ENCODE data around the gene TNNI3K.
A peak's percentile ranks its signal among the peaks of the same experiment; 100 is the strongest.

Gene TNNI3K

GRCh38 chr1:74453277-74453676, 218.1 kb downstream of the TNNI3K start:
- no peak for DNase-seq

GRCh38 chr1:74455390-74455789, 220.2 kb downstream of the TNNI3K start:
- no peak for DNase-seq

DNA sequence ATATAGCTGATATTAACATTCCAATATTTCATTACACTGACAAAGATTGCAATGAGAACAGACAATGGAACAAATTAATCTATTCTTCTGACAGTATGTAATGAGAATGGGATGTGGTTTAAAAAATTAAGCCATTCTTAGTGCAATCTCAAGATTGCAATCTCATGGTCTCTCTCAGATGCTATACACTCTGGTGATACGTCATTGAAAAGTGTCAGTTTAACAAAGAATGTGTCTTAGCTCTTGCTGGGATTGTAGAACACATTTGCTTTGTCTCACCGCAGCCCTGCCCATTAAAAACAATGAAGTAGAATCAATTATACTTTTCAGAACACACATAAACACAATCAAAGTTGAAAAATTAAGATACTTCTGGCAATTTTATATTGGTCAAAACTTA, 222.1 kb downstream of the TNNI3K start:
- no peak for DNase-seq

DNA sequence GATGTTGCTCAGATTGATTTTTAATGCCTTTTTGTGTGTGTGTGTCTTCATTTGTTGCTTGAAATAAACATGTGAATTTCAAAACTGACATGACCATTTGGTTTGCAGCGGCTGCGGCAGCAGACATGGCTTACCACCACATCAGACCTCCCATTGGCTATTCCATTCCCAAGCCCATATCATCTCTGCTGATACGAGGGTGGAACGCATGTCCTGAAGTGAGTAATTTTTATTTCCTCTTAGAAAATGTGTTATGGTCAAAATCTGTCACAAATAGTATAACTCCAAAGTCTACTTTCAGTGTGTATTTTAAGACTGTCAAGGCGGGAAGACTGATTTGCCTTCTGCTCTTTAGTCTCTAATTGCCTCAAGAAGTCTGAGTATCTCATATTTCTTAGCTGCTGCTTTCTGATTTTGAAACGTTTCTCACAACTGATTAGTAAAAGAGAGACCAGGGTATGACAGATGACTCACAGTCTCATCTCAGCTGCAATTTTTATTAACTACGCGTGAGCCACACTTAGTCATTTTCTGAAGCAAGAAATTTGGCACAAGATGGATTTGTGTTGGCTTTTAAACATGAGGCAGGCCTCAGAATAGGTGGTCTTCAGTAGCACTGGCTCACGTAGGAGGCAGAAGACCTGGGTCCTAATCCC, 228.3 kb downstream of the TNNI3K start:
- DNase-seq = no peak

DNA sequence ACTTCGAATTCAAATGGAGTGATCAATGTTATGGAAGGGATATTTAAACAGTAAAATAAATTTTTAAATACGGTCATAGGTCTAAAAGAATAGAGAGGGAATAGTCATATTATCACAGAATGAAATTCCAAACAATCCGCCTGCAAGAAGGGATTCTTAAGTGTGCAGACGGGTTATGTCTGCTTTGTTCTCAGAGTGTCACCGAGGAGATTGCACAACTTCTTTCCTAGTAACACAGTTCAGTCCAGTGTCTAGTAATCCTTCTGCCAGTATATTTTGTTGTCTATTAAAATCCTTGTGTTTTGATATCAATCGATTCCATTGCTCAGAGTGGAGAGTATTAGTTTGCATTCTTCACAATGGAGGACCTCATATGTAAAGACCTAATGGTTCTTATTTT, 228.8 kb downstream of the TNNI3K start:
- DNase-seq = no peak

DNA sequence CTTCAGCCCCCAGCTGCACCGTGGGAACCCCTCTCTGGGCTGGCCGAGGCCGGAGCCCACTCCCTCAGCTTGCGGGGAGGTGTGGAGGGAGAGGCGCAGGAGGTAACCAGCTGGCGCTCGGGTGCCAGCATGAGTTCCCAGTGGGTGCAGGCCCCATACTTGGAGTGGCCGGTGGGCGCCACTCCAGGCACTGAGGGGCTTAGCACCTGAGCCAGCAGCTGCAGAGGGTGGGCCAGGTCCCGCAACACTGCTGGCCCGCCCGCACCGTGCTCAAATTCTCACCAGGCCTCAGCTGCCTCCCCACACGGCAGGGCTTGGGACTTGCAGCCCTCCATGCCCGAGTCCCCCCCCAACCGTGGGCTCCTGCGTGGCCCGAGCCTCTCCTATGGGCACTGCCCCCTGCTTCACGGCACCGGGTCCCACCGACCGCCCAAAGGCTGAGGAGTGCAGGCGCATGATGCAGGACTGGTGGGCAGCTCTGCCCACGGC, 230.1 kb downstream of the TNNI3K start:
- no peak for DNase-seq

- no peak for DNase-seq
Measured at GRCh38 chr1:74467786-74468377, 232.7 kb downstream of the TNNI3K start.

- DNase-seq = peak; percentile 88
Measured at GRCh38 chr1:74468982-74469603, 233.9 kb downstream of the TNNI3K start.

GRCh38 chr1:74470251-74470650, 235.1 kb downstream of the TNNI3K start:
- DNase-seq = no peak

DNA sequence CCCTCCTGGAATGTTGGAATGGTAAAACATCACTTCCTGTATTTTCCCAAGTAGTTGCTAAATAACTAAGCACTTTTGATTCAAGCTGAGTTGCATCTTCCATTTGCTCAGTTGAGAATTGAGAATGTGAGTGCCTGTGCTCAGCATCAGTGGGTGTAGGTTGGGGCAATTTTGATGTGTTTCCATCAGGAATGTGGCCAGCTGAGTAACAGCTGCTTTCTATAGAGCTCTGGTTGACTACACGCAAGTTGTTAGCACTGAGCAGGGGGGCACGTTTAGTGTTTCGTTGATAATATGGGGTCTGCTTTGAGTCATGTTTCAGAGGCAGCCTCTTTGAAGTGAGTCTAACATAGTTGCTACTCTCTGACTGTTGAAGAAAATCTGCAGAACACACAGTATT, 235.7 kb downstream of the TNNI3K start:
- peak; percentile 21 for DNase-seq

DNA sequence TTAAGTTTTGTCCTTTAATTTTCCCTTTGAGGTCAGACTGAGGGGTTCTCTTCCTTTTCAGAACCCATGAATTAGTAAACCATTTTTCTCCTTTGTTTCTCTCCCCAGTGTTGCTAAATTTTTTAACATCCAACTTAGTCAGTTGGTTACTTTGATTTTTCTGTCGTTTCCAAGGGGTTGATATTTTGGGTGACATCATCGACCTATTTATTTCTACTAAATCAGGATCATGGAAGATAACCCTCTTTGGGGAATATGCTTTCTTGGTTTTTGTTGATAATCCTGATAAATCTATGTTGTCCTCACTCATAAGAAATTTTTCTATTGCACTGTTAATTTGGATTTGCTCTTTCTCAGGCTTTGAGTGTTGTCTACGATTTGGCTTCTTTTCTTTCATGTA, 236.3 kb downstream of the TNNI3K start:
- DNase-seq = no peak

DNA sequence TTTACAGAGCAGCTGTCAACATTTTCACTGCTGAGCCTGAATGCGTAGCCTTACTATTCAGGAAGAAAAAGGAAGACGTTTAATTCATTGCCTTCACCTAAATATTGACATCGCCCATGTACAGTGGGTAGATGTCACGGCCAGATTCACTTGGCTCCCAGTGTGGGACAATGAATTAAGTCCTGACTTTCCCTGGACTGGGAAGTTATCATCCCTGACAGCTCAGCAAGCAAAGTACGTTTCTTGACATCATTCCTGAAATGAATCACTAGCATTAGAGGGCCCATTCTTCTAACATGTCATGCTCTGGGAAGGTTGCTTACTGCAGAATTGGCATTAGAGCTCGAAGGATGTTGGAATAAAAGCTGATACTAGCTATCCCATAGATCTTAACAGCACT, 239.4 kb downstream of the TNNI3K start:
- DNase-seq = no peak

GRCh38 chr1:74478979-74479378, 243.8 kb downstream of the TNNI3K start:
- no peak for DNase-seq

DNA sequence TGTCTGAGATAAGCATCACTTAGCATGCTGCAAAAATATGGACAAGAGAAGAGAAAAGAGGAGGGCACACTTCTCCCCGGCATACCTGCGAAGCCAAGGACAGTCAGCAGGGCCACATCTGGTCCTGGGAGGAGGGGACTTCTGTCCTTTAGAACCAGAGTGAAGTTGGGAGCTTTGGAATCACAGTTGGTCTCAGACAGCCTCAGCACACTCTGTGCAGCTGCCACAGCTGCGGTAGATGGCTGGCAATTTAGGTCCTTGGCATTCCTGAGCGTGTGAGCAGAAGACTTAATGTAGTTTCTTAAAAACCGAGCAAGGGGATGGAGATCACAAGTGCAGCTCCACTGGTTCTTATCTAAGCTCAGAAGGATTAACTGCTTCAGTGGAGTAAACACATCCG, 244.9 kb downstream of the TNNI3K start:
- DNase-seq = no peak

- no peak for DNase-seq
Measured at GRCh38 chr1:74481607-74482006, 246.4 kb downstream of the TNNI3K start.

DNA sequence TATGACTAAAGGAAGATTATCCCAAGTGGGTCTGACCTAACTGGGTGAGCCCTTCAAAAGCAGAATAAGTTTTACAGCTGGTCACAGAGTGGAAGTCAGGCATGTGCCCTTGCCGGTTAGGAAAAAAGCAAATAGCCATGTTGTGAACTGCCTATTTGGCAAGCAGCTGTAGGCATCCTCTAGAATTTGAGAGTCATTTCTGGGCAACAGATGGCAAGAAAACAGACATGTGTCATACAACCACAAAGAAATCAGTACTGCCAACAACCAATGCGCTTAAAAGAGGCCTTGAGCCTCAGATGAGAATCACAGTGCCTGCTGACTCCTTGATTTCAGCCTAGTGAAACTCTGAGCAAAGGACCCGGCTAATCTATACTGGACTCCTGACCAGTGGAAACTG, 250.4 kb downstream of the TNNI3K start:
- DNase-seq = no peak

DNA sequence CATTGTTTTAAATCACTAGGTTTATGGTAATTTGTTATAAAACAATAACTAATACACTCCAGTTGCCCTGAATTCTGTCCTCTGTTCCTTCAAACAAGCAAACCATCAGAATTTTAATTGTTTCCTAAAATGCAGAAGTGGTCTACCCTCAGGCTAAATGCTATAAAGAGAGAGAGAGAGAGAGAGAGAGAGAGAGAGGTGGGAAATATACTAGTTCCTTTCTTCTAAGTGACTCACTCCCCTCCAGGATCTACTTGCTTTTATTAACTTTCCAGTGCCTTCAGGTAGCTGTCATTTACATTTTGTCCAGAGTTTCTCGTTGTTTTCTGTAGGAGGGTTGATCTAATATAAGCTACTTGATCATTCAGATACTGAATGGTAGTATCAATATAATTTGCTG, 250.8 kb downstream of the TNNI3K start:
- no peak for DNase-seq

DNA sequence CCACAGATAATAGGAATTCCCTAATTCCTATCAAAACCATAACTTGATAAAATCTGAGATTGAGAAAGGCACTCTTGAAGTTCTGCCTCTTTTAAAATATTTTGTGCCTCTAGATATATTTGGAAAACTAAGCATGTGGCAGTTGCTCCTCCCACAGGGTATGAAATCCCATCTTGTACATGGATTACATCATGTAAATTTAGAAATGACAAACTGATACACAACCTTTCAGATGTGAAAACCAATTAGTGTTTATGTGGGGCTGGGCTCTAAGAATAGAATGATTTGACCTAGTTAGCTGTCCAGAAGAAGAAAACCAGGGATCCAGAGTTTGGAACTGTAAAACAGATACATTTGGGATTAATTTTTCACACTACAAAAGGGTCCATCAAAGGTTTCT, 261.5 kb downstream of the TNNI3K start:
- no peak for DNase-seq

GRCh38 chr1:74498901-74499300, 263.7 kb downstream of the TNNI3K start:
- DNase-seq = no peak

- peak; percentile 83 for DNase-seq
Measured at GRCh38 chr1:74502432-74502831, 267.2 kb downstream of the TNNI3K start.

DNA sequence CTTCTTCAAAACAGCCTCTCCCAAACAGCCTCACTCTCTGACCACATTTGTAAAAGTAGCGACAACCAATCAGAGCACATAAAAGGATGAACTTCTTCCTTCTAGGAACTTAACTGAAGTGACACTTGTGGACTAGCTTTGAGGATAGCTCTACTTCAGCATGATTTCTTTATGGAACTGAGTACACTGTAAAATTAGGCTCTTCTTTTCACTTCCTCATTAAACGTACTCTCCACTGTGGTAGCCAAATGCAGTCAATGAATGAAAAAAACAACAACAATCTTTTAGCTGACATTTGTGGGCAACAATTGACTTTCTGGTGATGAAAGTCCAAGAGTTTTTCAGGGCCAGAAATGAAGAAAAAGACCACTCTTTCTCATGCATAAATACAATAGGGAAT, 267.7 kb downstream of the TNNI3K start:
- DNase-seq = no peak

DNA sequence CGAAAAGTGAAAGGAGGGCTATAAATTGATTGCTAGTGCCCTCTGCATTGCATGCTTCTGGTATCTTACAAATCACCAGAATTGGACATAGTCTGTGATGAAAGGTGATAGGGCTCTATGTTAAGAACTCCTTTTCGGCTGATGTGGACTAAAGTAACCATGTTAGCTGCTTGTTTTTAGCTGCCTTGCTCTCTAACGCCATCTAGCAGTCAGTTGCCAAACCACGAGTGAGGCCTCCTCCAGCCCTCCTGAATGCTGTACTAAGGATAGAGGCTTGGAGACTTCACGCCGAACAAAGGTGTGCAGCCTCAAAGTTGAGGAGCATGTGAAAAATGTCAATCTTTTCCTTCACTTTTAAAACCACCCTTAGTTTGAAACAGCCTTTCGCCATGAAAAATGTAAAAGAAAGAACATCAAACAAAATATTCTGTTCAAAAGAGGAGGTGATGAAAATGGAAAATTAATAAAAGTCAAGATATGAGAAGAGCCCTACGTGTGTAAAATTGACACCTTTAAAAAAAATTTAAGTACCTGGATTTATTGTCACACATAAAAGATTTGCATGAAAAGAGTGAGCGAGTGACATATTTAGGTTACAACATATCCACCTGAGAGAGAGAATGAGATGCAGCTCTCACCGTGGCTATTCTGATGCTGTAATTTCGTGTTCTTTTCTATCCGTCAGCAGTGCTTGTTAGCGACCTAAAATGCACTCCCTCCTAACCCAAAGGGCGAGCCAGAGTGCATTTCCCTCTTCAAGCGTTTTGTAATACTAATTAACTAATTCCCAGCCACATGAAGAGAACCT, 269.1 kb downstream of the TNNI3K start:
- DNase-seq = peak; percentile 88

GRCh38 chr1:74504933-74505512, 269.8 kb downstream of the TNNI3K start:
- peak; percentile 63 for DNase-seq
